Kidney (tissue), 14 donors: ENCODE data around the gene TLE1. TPM values are rescaled to one million over a fixed set of nuclear protein-coding genes. Genes with fewer than 3 reads are reported as not detected.

Experiments used
- DNase-seq, 5 donors: peaks; one replicate each; pipeline ENCODE4 v3.0.0-alpha.2; 2013 to 2020
- FAIRE-seq: peaks from 2 replicates; lab custom pipeline; 2012; peaks lifted over from hg19 to GRCh38; lab: Jason Lieb, UNC
- H3K27ac ChIP-seq, 2 donors: one replicate each; pipeline ENCODE4 v1.7.0; 2013; ENCODE audit warnings: low read depth in 2 of 2, low read length in 2 of 2, inconsistent platforms in 1 of 2
- H3K27me3 ChIP-seq: one replicate; pipeline ENCODE4 v1.7.1; 2013; ENCODE audit warnings: low read length, inconsistent platforms; ENCODE audit not compliant: control insufficient read depth, insufficient read depth
- H3K36me3 ChIP-seq, 3 donors: one replicate each; pipeline versions ENCODE4 v1.7.0 to v1.7.1; 2013; ENCODE audit warnings: low read length in 3 of 3, control low read depth in 1 of 3, inconsistent platforms in 1 of 3; ENCODE audit not compliant: insufficient read depth in 3 of 3, control insufficient read depth in 2 of 3
- H3K4me1 ChIP-seq, 3 donors: one replicate each; pipeline versions ENCODE4 v1.7.0 to v1.7.1; 2013; ENCODE audit warnings: low read length in 3 of 3, inconsistent platforms in 1 of 3, low read depth in 1 of 3; ENCODE audit not compliant: control insufficient read depth in 2 of 3, insufficient read depth in 2 of 3
- H3K4me3 ChIP-seq, 3 donors: one replicate each; pipeline versions ENCODE4 v1.7.0 to v1.8.1; 2013; ENCODE audit warnings: low read length in 3 of 3, control low read depth in 1 of 3, inconsistent platforms in 1 of 3
- H3K9ac ChIP-seq, 3 donors: one replicate each; pipeline versions ENCODE4 v1.7.0 to v1.7.1; 2013; ENCODE audit warnings: low read length in 3 of 3, control low read depth in 1 of 3, inconsistent platforms in 1 of 3
- H3K9me3 ChIP-seq, 3 donors: one replicate each; pipeline versions ENCODE4 v1.7.0 to v1.7.1; 2013; ENCODE audit warnings: low read length in 3 of 3, control low read depth in 1 of 3, inconsistent platforms in 1 of 3; ENCODE audit not compliant: control insufficient read depth in 2 of 3, insufficient read depth in 1 of 3
- intact Hi-C: fragments of 100-400 bp; cut with DNase I; formaldehyde crosslinking; loops from one replicate; pipeline ENCODE4 v1.11.1; 2022
- polyA plus RNA-seq: library from polyadenylated mRNA; stranded (reverse); fragments of 350-450 nt; fragmentation: Illumina TruSeq; extraction: RNeasy Lipid Tissue Mini Kit (QIAGEN cat#74804); gene quantifications from one replicate; pipeline ENCODE4 v1.2.3, GENCODE V29; 2014; ENCODE audit warnings: low read depth, low replicate concordance; ENCODE audit not compliant: insufficient read depth
- total RNA-seq: library from RNA; stranded (reverse); fragmentation: NEBNext Ultra II Directional; extraction: Animal tissue kit (Norgen Biotek cat#: 25700); gene quantifications from one replicate; pipeline ENCODE4 v1.2.1, GENCODE V29; 2021
- TF ChIP-seq, protein P1 (sequence below): IDR thresholded peaks from 3 replicates; pipeline ENCODE4 v1.5.1; 2012; ENCODE audit warnings: mild to moderate bottlenecking, moderate library complexity, borderline replicate concordance; ENCODE audit not compliant: insufficient read depth; ENCODE audit errors: extremely low read depth
- donor health status: control.
- donor health status: control.
- donor health status: control.
- donor health status: control.
- donor health status: control.
- donor health status: DM: yes; HTN: yes; CAD: no.
- donor health status: Normal renal cell carcinoma (clear cell type).

TLE1 gene
- total and polyA plus RNA-seq, 2 donors from 2014 or later = 10.8 to 52.5 TPM

DNA sequence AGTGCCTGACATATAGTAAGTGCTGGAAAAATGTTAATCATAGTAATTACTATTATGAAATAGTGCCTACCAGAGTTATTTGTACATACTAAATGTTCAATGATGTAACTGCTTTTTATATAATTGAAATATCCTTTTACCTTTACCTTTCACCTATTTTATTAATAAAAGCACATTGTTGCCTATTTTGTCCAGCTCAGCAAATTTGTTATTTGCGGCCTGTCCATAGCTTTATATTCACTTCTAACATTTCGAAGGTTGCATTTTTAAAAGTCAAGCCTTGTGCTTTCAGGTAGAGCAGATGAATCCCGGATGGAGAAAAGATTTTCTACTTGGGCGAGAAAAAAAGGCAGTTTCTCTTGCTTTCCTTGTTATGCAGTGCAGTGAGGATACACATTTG, 119.3 kb downstream of the TLE1 start:
- no peak overlapping the region for H3K9ac ChIP-seq
- H3K9me3 ChIP-seq = no peaks in the 10 kb centered on the region
- TF ChIP-seq, protein P1, sequence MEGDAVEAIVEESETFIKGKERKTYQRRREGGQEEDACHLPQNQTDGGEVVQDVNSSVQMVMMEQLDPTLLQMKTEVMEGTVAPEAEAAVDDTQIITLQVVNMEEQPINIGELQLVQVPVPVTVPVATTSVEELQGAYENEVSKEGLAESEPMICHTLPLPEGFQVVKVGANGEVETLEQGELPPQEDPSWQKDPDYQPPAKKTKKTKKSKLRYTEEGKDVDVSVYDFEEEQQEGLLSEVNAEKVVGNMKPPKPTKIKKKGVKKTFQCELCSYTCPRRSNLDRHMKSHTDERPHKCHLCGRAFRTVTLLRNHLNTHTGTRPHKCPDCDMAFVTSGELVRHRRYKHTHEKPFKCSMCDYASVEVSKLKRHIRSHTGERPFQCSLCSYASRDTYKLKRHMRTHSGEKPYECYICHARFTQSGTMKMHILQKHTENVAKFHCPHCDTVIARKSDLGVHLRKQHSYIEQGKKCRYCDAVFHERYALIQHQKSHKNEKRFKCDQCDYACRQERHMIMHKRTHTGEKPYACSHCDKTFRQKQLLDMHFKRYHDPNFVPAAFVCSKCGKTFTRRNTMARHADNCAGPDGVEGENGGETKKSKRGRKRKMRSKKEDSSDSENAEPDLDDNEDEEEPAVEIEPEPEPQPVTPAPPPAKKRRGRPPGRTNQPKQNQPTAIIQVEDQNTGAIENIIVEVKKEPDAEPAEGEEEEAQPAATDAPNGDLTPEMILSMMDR = no peak
- no peaks in the 10 kb centered on the region for H3K27me3 ChIP-seq
- DNase-seq (no peak), FAIRE-seq (no peak)
- no peak overlapping the region for H3K4me3 ChIP-seq
- no peak overlapping the region for H3K27ac ChIP-seq
- H3K36me3 ChIP-seq = no peaks in the 10 kb centered on the region
- intact Hi-C loops = no loop called here
- H3K4me1 ChIP-seq = no peaks in the 10 kb centered on the region

DNA sequence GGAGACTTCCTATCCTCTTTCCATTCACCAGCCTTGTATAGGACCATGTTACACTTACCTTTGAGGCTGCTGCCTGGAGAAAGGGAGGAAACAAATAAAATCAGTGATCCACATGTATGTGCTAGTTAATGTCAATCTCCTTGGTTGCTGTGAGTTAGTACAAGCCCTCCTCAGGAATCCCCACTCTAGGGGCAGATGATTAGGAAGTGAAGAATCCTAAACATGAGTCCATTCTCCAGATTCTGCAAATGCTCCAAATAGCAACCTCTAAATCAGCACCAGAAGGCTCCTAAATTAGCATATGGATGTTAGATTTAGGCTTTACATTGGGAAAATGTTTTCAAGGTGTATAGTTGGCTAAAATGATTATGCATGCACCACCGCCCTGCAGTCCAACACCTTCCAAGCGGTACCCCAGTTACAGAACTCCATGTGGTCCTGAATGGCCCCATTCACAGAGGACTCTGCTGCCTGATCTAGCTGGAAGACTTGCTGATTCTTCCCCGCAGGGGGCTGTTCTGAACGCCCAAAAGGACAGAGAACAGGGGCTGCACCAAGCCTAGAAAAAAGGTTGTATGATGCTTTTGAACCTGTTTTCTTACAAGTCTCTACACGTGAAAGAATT, 123.2 kb downstream of the TLE1 start:
- TF ChIP-seq, protein P1 = no peak
- no peak for DNase-seq
- intact Hi-C loops = no loop called here

DNA sequence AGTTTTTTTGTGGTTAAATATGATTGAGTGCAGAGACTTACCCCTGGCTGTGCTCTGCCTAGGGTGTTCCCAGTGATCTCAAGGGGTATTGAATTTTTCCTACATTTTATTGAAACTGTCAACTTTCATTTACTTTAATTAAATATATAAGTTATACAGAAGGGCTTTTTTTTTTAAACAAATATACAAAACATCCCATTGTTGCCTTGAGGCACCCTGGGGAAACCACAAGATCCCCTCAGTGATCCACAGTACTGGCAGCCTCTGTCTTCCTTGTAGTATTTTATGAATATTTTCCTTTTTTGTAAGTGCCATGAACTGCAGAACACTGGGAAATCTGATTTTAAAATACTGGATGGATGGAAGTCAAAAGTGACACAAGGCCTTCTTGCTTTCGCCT, 123.7 kb downstream of the TLE1 start:
- FAIRE-seq = no peak
- H3K27me3 ChIP-seq = no peaks in the 10 kb centered on the region
- no peaks in the 10 kb centered on the region for H3K9me3 ChIP-seq
- no peak overlapping the region for H3K4me3 ChIP-seq
- H3K27ac ChIP-seq = no peak overlapping the region
- intact Hi-C loops = no loop called here
- no peak for DNase-seq
- no peaks in the 10 kb centered on the region for H3K36me3 ChIP-seq
- TF ChIP-seq, protein P1 = no peak
- H3K9ac ChIP-seq = no peak overlapping the region
- no peaks in the 10 kb centered on the region for H3K4me1 ChIP-seq

More for the DNA sequence above, 123.2 kb downstream of the TLE1 start:
- no peaks in the 10 kb centered on the region for H3K4me1 ChIP-seq
- no peaks in the 10 kb centered on the region for H3K27me3 ChIP-seq
- FAIRE-seq = no peak
- H3K9me3 ChIP-seq = no peaks in the 10 kb centered on the region
- no peak overlapping the region for H3K4me3 ChIP-seq
- no peaks in the 10 kb centered on the region for H3K36me3 ChIP-seq
- no peak overlapping the region for H3K9ac ChIP-seq
- no peak overlapping the region for H3K27ac ChIP-seq

DNA sequence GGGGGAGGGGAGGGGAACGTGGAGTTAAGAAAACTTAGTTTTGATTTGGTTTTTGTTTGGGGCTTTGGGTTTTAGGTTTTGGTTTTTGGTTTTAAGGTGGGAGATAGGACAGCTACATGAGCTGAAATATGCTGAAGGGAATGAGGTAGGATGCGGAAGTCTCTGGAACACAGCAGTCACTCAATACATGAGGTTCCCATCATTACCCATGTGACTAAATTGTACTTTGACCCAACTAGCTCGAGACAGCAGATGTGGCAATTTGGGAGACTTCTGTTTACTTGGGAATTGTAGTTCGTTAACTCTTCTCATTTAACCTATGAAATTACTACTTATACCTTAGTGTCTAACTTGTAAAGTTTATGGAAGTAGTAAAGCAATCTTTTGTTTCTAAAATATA, 124.2 kb downstream of the TLE1 start:
- no peaks in the 10 kb centered on the region for H3K9me3 ChIP-seq
- FAIRE-seq (no peak), DNase-seq (no peak)
- no peaks in the 10 kb centered on the region for H3K27me3 ChIP-seq
- no peaks in the 10 kb centered on the region for H3K36me3 ChIP-seq
- H3K4me3 ChIP-seq = no peak overlapping the region
- TF ChIP-seq, protein P1 = no peak
- H3K27ac ChIP-seq = no peak overlapping the region
- no peak overlapping the region for H3K9ac ChIP-seq
- intact Hi-C loops = no loop called here
- no peaks in the 10 kb centered on the region for H3K4me1 ChIP-seq
